ENCODE data around the gene CSTPP1.
"Not testable (repeated sequence)": the region's sequence is repeated elsewhere in the genome, so short reads cannot be mapped to it uniquely, and the experiment has no call there.

DNA sequence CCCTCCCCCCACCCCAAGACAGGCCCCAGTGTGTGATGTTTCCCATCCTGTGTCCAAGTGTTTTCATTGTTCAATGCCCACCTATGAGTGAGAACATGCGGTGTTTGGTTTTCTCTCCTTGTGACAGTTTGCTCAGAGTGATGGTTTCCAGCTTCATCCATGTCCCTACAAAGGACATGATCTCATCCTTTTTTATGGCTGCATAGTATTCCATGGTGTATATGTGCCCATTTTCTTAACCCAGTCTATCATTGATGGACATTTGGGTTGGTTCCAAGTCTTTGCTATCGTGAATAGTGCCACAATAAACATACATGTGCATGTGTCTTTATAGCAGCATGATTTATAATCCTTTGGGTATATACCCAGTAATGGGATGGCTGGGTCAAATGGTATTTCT lies 55.8 kb downstream of the CSTPP1 start:
- TF ChIP-seq, protein P1, sequence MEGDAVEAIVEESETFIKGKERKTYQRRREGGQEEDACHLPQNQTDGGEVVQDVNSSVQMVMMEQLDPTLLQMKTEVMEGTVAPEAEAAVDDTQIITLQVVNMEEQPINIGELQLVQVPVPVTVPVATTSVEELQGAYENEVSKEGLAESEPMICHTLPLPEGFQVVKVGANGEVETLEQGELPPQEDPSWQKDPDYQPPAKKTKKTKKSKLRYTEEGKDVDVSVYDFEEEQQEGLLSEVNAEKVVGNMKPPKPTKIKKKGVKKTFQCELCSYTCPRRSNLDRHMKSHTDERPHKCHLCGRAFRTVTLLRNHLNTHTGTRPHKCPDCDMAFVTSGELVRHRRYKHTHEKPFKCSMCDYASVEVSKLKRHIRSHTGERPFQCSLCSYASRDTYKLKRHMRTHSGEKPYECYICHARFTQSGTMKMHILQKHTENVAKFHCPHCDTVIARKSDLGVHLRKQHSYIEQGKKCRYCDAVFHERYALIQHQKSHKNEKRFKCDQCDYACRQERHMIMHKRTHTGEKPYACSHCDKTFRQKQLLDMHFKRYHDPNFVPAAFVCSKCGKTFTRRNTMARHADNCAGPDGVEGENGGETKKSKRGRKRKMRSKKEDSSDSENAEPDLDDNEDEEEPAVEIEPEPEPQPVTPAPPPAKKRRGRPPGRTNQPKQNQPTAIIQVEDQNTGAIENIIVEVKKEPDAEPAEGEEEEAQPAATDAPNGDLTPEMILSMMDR (IDR thresholded peaks at IDR 0.05; ENCODE audit: borderline replicate concordance, extremely low read depth, low read length, poor library complexity, severe bottlenecking), result not testable (repeated sequence)
- not testable (repeated sequence) for TF ChIP-seq EZH2 (IDR thresholded peaks at IDR 0.05; ENCODE audit: borderline replicate concordance, low read depth, low read length, severe bottlenecking)

All from DND-41 (cell line).